Osteocyte (in vitro differentiated cells): ENCODE results near the gene DNAJB5. TPM values are rescaled to one million over a fixed set of nuclear protein-coding genes. Genes with fewer than 3 reads are reported as not detected.

ENCODE experiments used
- DNase-seq: peaks from one replicate; pipeline ENCODE4 v3.0.0; 2021; ENCODE audit warnings: mixed read lengths; ENCODE audit not compliant: unreplicated experiment; ENCODE audit errors: extremely low spot score
- H3K27ac Mint-ChIP-seq: one replicate; pipeline ENCODE4 v1.8.0; 2021; ENCODE audit warnings: mild to moderate bottlenecking, mixed read lengths; ENCODE audit not compliant: unreplicated experiment
- H3K27me3 Mint-ChIP-seq: one replicate; pipeline ENCODE4 v1.8.0; 2021; ENCODE audit warnings: mixed read lengths; ENCODE audit not compliant: unreplicated experiment
- H3K36me3 Mint-ChIP-seq: one replicate; pipeline ENCODE4 v1.8.0; 2021; ENCODE audit warnings: mixed read lengths; ENCODE audit not compliant: unreplicated experiment
- H3K4me1 Mint-ChIP-seq: one replicate; pipeline ENCODE4 v1.8.0; 2021; ENCODE audit warnings: mixed read lengths; ENCODE audit not compliant: unreplicated experiment
- H3K4me3 Mint-ChIP-seq: one replicate; pipeline ENCODE4 v1.8.0; 2021; ENCODE audit warnings: mild to moderate bottlenecking, moderate library complexity, mixed read lengths; ENCODE audit not compliant: unreplicated experiment
- H3K9me3 Mint-ChIP-seq: one replicate; pipeline ENCODE4 v1.8.0; 2021; ENCODE audit warnings: mixed read lengths; ENCODE audit not compliant: unreplicated experiment
- CTCF ChIP-seq: fragments of 200-600 bp; sonication (generic); IDR thresholded peaks from 2 replicates; pipeline ENCODE4 v1.5.0; 2021; ENCODE audit warnings: antibody characterized with exemption, mild to moderate bottlenecking, moderate library complexity
- total RNA-seq: library from RNA; stranded (reverse); gene quantifications from 2 replicates; pipeline ENCODE4 v1.2.1, GENCODE V29; 2021

Gene DNAJB5
- total RNA-seq, 1 donor from 2014 or later, result 6.8 TPM

GRCh38 chr9:34976441-34976840 lies 13.1 kb upstream of the DNAJB5 start:
- no peak for TF ChIP-seq CTCF
- DNase-seq, result no peak
- Mint-ChIP-seq H3K27me3 (peaks cover 46% of the 10 kb centered on the region), H3K4me1 (no peaks in the 10 kb centered on the region), H3K27ac (no peak overlapping the region), H3K9me3 (no peaks in the 10 kb centered on the region), H3K4me3 (no peak overlapping the region), H3K36me3 (no peaks in the 10 kb centered on the region)

GRCh38 chr9:34976992-34977391 lies 12.6 kb upstream of the DNAJB5 start:
- Mint-ChIP-seq H3K9me3 (no peaks in the 10 kb centered on the region), H3K36me3 (no peaks in the 10 kb centered on the region), H3K27me3 (peaks cover 44% of the 10 kb centered on the region), H3K4me1 (no peaks in the 10 kb centered on the region), H3K4me3 (no peak overlapping the region), H3K27ac (no peak overlapping the region)
- no peak for DNase-seq
- no peak for TF ChIP-seq CTCF

GRCh38 chr9:34980181-34980761 lies 9.3 kb upstream of the DNAJB5 start:
- Mint-ChIP-seq H3K36me3 (no peaks in the 10 kb centered on the region), H3K9me3 (no peaks in the 10 kb centered on the region), H3K27me3 (peaks cover 21% of the 10 kb centered on the region), H3K4me1 (no peaks in the 10 kb centered on the region), H3K27ac (no peak overlapping the region), H3K4me3 (no peak overlapping the region)
- DNase-seq, result no peak
- TF ChIP-seq CTCF, result no peak

- Mint-ChIP-seq H3K4me1 (no peaks in the 10 kb centered on the region), H3K9me3 (no peaks in the 10 kb centered on the region), H3K4me3 (no peak overlapping the region), H3K27me3 (peaks cover 13% of the 10 kb centered on the region), H3K27ac (no peak overlapping the region), H3K36me3 (no peaks in the 10 kb centered on the region)
- no peak for DNase-seq
- no peak for TF ChIP-seq CTCF
These were observed 7.2 kb upstream of the DNAJB5 start for GRCh38 chr9:34982361-34982760.

- DNase-seq, result no peak
- Mint-ChIP-seq H3K27ac (no peak overlapping the region), H3K4me1 (no peaks in the 10 kb centered on the region), H3K4me3 (no peak overlapping the region), H3K36me3 (no peaks in the 10 kb centered on the region), H3K9me3 (no peaks in the 10 kb centered on the region), H3K27me3 (peaks cover 8% of the 10 kb centered on the region)
- no peak for TF ChIP-seq CTCF
These were observed 6.3 kb upstream of the DNAJB5 start for GRCh38 chr9:34983209-34983608.
